K562 (cell line): ENCODE results near the gene TMC2. TPM values are rescaled to one million over a fixed set of nuclear protein-coding genes. Genes with fewer than 3 reads are reported as not detected.

Experiments used
- ATAC-seq: fragments of 200-7000 bp; cut with Tn5 transposase; 3 replicates; pipeline ENCODE4 v1.9.1; 2020; ENCODE audit warnings: moderate library complexity
- BruUV-seq: library from RNA; stranded (reverse); fragments of 400-500 nt; replicated peaks from 2 replicates; lab custom pipeline; 2021; lab: Mats Ljungman, UMichigan
- CTCF ChIA-PET: fragments of 300-600 bp; formaldehyde crosslinking; extraction: SDS; loops from one replicate; lab custom pipeline; 2021; ENCODE audit warnings: low intra/inter-chr PET ratio; lab: Yijun Ruan, JAX
- POLR2A ChIA-PET: fragments of 300-600, 350-650 bp; sonication (Branson Sonifier 250); formaldehyde crosslinking; extraction: SDS; loops from one replicate; lab custom pipeline; 2021; ENCODE audit warnings: antibody characterized with exemption, inconsistent platforms; lab: Yijun Ruan, JAX
- DNase-seq, 4 experiments: peaks; one replicate each; pipeline versions ENCODE4 v3.0.0 to v3.0.0-alpha.2; 2011 to 2018; ENCODE audit warnings: low spot score in 3 of 4, mixed read lengths in 3 of 4; ENCODE audit errors: extremely low read depth in 1 of 4
- FAIRE-seq: peaks from 2 replicates; lab custom pipeline; 2011; peaks lifted over from hg19 to GRCh38; lab: Jason Lieb, UNC
- H2AFZ ChIP-seq: 2 replicates; pipeline ENCODE4 v1.6.0; 2011; ENCODE audit warnings: low read depth, low read length, control low read depth, inconsistent platforms
- H3K27ac ChIP-seq: fragments of 200-600 bp; 3 replicates; pipeline ENCODE4 v1.8.0; 2011; ENCODE audit warnings: low read depth, mild to moderate bottlenecking, control low read depth, inconsistent platforms, low read length, moderate library complexity, mixed read lengths; ENCODE audit errors: extremely low read depth
- H3K27me3 ChIP-seq, 2 experiments: fragments of 300-600 bp in 1 of 2; 2 replicates in 1 of 2; 3 replicates in 1 of 2; pipeline versions ENCODE4 v1.6.0 to v1.8.0; 2011; ENCODE audit warnings: inconsistent platforms in 2 of 2, low read length in 2 of 2, mild to moderate bottlenecking in 1 of 2, mixed read lengths in 1 of 2, moderate library complexity in 1 of 2; ENCODE audit not compliant: control insufficient read depth in 2 of 2, insufficient read depth in 2 of 2
- H3K36me3 ChIP-seq: fragments of 300-600 bp; 3 replicates; pipeline ENCODE4 v1.8.0; 2011; ENCODE audit warnings: mild to moderate bottlenecking, low read length, inconsistent platforms; ENCODE audit not compliant: control insufficient read depth, insufficient read depth
- H3K4me1 ChIP-seq, 2 experiments: fragments of 200-600 bp in 1 of 2; replicated peaks in 1 of 2; 2 replicates in 1 of 2; 3 replicates in 1 of 2; pipeline versions ENCODE4 v1.5.1 to v1.8.0; 2011; ENCODE audit warnings: inconsistent platforms in 2 of 2, low read length in 2 of 2, mild to moderate bottlenecking in 1 of 2, mixed read lengths in 1 of 2, moderate library complexity in 1 of 2; ENCODE audit not compliant: control insufficient read depth in 2 of 2, insufficient read depth in 2 of 2
- H3K4me2 ChIP-seq: 2 replicates; pipeline ENCODE4 v1.6.1; 2011; ENCODE audit warnings: low read length, control low read depth, inconsistent platforms, mixed read lengths; ENCODE audit not compliant: insufficient read depth
- H3K4me3 ChIP-seq: fragments of 200-600 bp; sonication (generic), shearing (Covaris generic); 2 replicates; pipeline ENCODE4 v1.5.1; 2016; ENCODE audit warnings: control low read depth, inconsistent platforms
- H3K79me2 ChIP-seq: fragments of 200-600 bp; 3 replicates; pipeline ENCODE4 v1.8.0; 2011; ENCODE audit warnings: low read length, inconsistent platforms; ENCODE audit not compliant: control insufficient read depth, insufficient read depth
- H3K9ac ChIP-seq, 2 experiments: 2 replicates each; pipeline versions ENCODE4 v1.6.0 to v1.6.1; 2011; ENCODE audit warnings: low read depth in 2 of 2, low read length in 2 of 2, control low read depth in 1 of 2, inconsistent platforms in 1 of 2, mild to moderate bottlenecking in 1 of 2, mixed read lengths in 1 of 2; ENCODE audit not compliant: insufficient read depth in 1 of 2
- H3K9me1 ChIP-seq: one replicate; pipeline ENCODE4 v1.6.0; 2011; ENCODE audit warnings: inconsistent platforms, mild to moderate bottlenecking, low read length, moderate library complexity; ENCODE audit not compliant: control insufficient read depth, insufficient read depth
- H3K9me3 ChIP-seq: replicated peaks from 2 replicates; pipeline ENCODE4 v1.5.1; 2011; ENCODE audit warnings: low read depth, low read length, inconsistent platforms; ENCODE audit not compliant: control insufficient read depth, insufficient read depth
- H4K20me1 ChIP-seq: replicated peaks from 2 replicates; pipeline ENCODE4 v1.6.1; 2011; ENCODE audit warnings: low read length, inconsistent platforms, mixed read lengths; ENCODE audit not compliant: control insufficient read depth, insufficient read depth
- CBX3 ChIP-seq, 2 experiments: IDR thresholded peaks; 1 replicate in 1 of 2; 2 replicates in 1 of 2; pipeline ENCODE4 v1.6.1; 2012; ENCODE audit warnings: inconsistent platforms in 2 of 2, low read length in 2 of 2, borderline replicate concordance in 1 of 2, control low read depth in 1 of 2
- KLF1 ChIP-seq: fragments of 450-650 bp; IDR thresholded peaks from 2 replicates; pipeline ENCODE4 v1.6.1; 2016; ENCODE audit warnings: missing genetic modification characterization, missing compliant biosample characterization
- NFE2 ChIP-seq: IDR thresholded peaks from 2 replicates; pipeline ENCODE4 v1.6.1; 2014; ENCODE audit warnings: antibody characterized with exemption, low read depth
- RBM25 ChIP-seq: fragments of 200-400 bp; formaldehyde crosslinking; IDR thresholded peaks from 2 replicates; pipeline ENCODE4 v1.6.1; 2018; ENCODE audit warnings: low read length, low read depth, moderate library complexity; ENCODE audit not compliant: severe bottlenecking
- ZEB2 ChIP-seq: fragments of 450-650 bp; IDR thresholded peaks from 2 replicates; pipeline ENCODE4 v1.6.1; 2016
- ZNF764 ChIP-seq: fragments of 250-450 bp; sonication (Bioruptor Pico); IDR thresholded peaks from 2 replicates; pipeline ENCODE4 v1.4.0; 2020; ENCODE audit warnings: low read depth, mild to moderate bottlenecking, moderate library complexity
- WGBS: fragments of 100-300 bp; shearing (Covaris generic); methylation state at CpG from one replicate; pipeline ENCODE4 v1.1.6; 2016; ENCODE audit warnings: low coverage, mixed read lengths; ENCODE audit not compliant: insufficient coverage; ENCODE audit errors: missing lambda C conversion rate; 5-methylcytosine and 5-hydroxymethylcytosine counted together
- in situ Hi-C: fragments of 300-500 bp; cut with MboI; formaldehyde crosslinking; loops from 4 replicates; pipeline ENCODE4 v1.15.0; 2018; ENCODE audit warnings: inconsistent platforms, mixed read lengths
- intact Hi-C: fragments of 100-400 bp; cut with micrococcal nuclease; formaldehyde crosslinking; loops from 2 replicates; pipeline ENCODE4 v1.14.2; 2022
- polyA plus RNA-seq, 8 experiments: library from polyadenylated mRNA; depleted of rRNA in 4 of 8; stranded (reverse) in 5 of 8; unstranded in 3 of 8; fragments of >200 nt; fragmentation: Nextera tagmentation in 2 of 8; fragmentation: Illumina TruSeq in 1 of 8; extraction: Ambion mirVana in 2 of 8; extraction: Trizol in 1 of 8; gene quantifications; 2 replicates each; pipeline versions ENCODE4 v1.2.1 to v1.2.3, GENCODE V29; 2011 to 2014; ENCODE audit warnings: inconsistent platforms in 1 of 8, missing spikeins in 1 of 8
- total RNA-seq, 7 experiments: library from RNA; depleted of rRNA in 6 of 7; stranded (reverse); fragments of >200 nt in 6 of 7; fragmentation: Illumina TruSeq in 2 of 7; extraction: Trizol in 2 of 7; gene quantifications; 2 replicates each; pipeline versions ENCODE4 v1.2.1 to v1.2.3, GENCODE V29; 2011 to 2021; ENCODE audit warnings: low replicate concordance in 1 of 7
- TF ChIP-seq, protein P1 (sequence below): fragments of 250-450 bp; sonication (Bioruptor Pico); IDR thresholded peaks from 2 replicates; pipeline ENCODE4 v1.8.0; 2022; ENCODE audit warnings: inconsistent platforms, mild to moderate bottlenecking, moderate library complexity, borderline replicate concordance

Gene TMC2
- total and polyA plus RNA-seq, 9 of the 15 experiments (the other 6 are each of a cell fraction or from before 2014, with no cell fraction given) = not detected

GRCh38 chr20:2593756-2594155 is 57.4 kb downstream of the TMC2 start (continued):
- no peak for TF ChIP-seq ZNF764

GRCh38 chr20:2595076-2595475 is 58.7 kb downstream of the TMC2 start:
- 9% methylated on average over 1 of the region's 2 CpGs for WGBS

GRCh38 chr20:2596673-2597279 is 60.4 kb downstream of the TMC2 start:
- Histone ChIP-seq H3K9me3 (no peaks in the 10 kb centered on the region), H3K4me3 (no peak overlapping the region), H3K4me1 (no peaks in the 10 kb centered on the region; a peak in 1 of 5 replicates), H3K36me3 (no peaks in the 10 kb centered on the region), H3K9me1 (no peaks in the 10 kb centered on the region), H2AFZ (no peak overlapping the region), H3K27ac (no peak overlapping the region), H3K9ac (no peak overlapping the region), H3K79me2 (no peaks in the 10 kb centered on the region)
- intact Hi-C loops = no loop called here
- DNase-seq (no peak), ATAC-seq (no peak)
- no TSS peak for BruUV-seq
- TF ChIP-seq NFE2 = peak; percentile 31; the same call in 1 of the 2 replicates
- no peak for TF ChIP-seq ZEB2
- no peak for TF ChIP-seq KLF1 (tag)
- TF ChIP-seq, protein P1, sequence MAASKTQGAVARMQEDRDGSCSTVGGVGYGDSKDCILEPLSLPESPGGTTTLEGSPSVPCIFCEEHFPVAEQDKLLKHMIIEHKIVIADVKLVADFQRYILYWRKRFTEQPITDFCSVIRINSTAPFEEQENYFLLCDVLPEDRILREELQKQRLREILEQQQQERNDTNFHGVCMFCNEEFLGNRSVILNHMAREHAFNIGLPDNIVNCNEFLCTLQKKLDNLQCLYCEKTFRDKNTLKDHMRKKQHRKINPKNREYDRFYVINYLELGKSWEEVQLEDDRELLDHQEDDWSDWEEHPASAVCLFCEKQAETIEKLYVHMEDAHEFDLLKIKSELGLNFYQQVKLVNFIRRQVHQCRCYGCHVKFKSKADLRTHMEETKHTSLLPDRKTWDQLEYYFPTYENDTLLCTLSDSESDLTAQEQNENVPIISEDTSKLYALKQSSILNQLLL (CRISPR knock-in tag) = no peak
- TF ChIP-seq, all 486 proteins: peak for 1
- ChIA-PET POLR2A (interaction anchor here (0.6 to 0.7 kb wide), 2 partner anchors 151 to 360 kb away, joined by 3 read pairs; no protein-coding TSS in a partner anchor), CTCF (no interaction called here)
- no peak for FAIRE-seq
- in situ Hi-C loops = no loop called here
- Histone ChIP-seq H4K20me1 (no peaks in the 10 kb centered on the region), H3K4me2 (no peak overlapping the region), H3K27me3 (peaks cover 0 to 19% of the 10 kb centered on the region in 2 experiments; a peak in 2 of 5 replicates)
- 6% methylated on average over 8 of the region's 8 CpGs for WGBS

More at GRCh38 chr20:2595076-2595475, 58.7 kb downstream of the TMC2 start:
- FAIRE-seq = no peak
- H4K20me1 ChIP-seq = no peaks in the 10 kb centered on the region
- BruUV-seq = no TSS peak
- no peak overlapping the region for H3K4me2 ChIP-seq
- in situ Hi-C loops = no loop called here
- H3K79me2 ChIP-seq = no peaks in the 10 kb centered on the region
- H3K4me3 ChIP-seq = no peak overlapping the region
- TF ChIP-seq CBX3 (IDR thresholded peaks at IDR 0.05; ENCODE audit: borderline replicate concordance in 1 of 2, low read length in 2 of 2) = no peak
- TF ChIP-seq RBM25 = peak; percentile 72
- no peaks in the 10 kb centered on the region for H3K36me3 ChIP-seq
- H3K27me3 ChIP-seq = peaks cover 0 to 19% of the 10 kb centered on the region in 2 experiments; a peak in 3 of 5 replicates
- no peaks in the 10 kb centered on the region for H3K9me1 ChIP-seq
- ChIA-PET CTCF (no interaction called here), POLR2A (no interaction called here)
- no peak overlapping the region for H2AFZ ChIP-seq
- no peak for DNase-seq
- no peaks in the 10 kb centered on the region for H3K9me3 ChIP-seq
- H3K4me1 ChIP-seq = no peaks in the 10 kb centered on the region; a peak in 1 of 5 replicates
- no peak overlapping the region for H3K27ac ChIP-seq
- intact Hi-C loops = no loop called here
- no peak overlapping the region for H3K9ac ChIP-seq
- ATAC-seq = no peak
